CD4-positive, alpha-beta T cell treated with Interleukin-17A for 1 hour (primary cell): Measurements from ENCODE around the gene RERE.
"Not testable (repeated sequence)": the region's sequence is repeated elsewhere in the genome, so short reads cannot be mapped to it uniquely, and the experiment has no call there.

ENCODE experiments used
- DNase-seq: peaks from one replicate; pipeline ENCODE4 v3.0.0-alpha.2; 2020

The RERE gene

GRCh38 chr1:8747879-8748825 is 69.3 kb downstream of the RERE start:
- DNase-seq: no peak

GRCh38 chr1:8746554-8746953 is 70.9 kb downstream of the RERE start:
- DNase-seq: no peak

- DNase-seq: no peak
Observed at GRCh38 chr1:8745749-8746390, 71.6 kb downstream of the RERE start.

DNA sequence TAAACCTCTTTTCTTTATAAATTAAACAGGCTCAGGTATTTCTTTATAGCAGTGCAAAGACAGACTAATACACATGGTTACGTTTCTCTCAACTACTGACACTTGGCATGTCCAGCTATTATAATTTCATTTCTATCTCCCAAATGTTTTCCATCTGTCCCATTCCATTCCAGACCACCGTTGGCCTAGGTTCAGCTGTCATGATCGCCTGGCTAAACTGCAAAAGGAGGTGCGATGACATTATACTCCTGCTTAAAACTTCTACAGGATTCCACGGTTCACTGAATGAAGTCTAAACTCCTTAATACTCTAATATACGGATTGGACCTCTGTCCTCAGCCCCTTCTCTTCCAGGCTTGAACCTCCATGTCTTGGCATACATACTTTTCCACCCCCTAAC is 72.1 kb downstream of the RERE start:
- no peak for DNase-seq

DNA sequence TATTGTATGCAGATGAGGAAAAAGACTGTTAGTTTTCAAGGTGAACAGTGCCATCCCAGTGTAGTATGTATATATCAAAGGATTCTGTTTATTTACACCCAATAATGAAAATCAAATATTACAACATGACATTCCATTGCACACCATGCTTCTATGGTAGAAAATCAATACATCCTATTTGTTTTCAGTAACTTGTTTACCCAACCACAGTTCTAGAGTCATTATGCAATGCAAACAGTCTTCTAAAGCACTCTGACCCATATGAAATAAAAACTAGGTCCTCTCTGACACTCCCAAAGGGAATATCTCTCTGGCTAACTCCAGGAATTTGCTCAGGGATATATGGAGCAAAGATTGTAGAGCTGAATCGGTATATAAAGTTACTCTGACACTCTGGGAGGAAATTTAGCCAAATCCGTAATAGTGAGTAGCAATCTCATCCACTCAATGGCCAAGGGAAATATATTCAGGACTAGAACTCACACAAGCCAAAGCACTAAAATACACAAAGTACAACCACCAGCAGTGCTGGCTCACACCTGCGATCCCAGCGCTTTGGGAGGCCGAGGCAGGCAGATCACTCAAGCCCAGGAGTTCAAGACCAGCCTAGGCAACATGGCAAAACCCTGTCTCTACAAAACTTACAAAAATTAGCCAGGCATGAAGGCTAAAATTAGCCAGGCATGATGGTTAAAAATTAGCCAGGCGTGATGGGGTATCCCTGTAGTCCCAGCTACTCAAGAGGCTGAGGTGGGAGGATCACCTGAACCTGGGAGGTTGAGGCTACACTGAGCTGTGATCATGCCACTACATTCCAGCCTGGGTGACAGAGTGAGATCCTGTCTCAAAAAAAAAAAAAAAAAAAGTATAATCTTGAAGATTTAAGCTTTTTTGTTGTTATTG is 75.2 kb downstream of the RERE start:
- no peak for DNase-seq

GRCh38 chr1:8740034-8740449 is 77.4 kb downstream of the RERE start:
- DNase-seq: no peak

DNA sequence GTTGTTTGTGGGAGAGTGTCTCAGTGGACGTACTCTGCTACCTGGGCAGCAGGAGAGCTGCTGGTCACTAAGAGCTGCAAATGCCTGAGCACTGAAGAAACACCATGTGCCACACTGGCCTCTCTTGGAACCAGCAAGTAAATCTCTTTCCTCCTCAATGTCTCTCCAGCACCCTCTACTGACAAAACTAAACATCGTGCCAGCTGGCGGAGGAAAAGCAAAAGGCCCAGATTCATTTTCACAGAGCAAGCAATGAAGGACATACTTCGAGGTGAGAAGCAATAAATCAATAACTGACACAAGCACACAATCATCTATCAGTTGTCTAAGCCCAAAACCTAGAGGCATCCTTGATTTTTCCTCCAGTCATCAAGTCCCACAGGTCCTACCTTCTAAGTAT is 78.1 kb downstream of the RERE start:
- DNase-seq: no peak

DNA sequence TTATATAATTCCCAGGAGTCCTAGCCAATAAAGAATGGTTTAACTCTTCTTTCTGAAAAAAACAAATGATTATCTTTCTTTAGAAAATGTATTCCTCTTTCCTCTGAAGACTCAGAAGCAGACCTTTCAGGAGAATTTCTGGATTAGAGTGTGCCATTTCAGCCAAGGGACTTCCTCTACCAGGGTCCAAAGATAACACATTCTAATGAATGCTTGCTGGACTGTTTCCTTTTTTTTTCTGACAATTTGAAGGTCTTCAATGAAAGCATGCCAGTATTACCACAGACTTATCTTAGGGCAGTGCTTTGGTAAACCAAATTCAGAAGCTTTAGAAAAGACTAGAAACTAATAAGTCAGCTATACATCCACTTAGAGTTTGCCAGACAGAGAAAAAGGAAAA is 80.5 kb downstream of the RERE start:
- no peak for DNase-seq

- DNase-seq: no peak
Observed at GRCh38 chr1:8733484-8733883, 84.0 kb downstream of the RERE start.

DNA sequence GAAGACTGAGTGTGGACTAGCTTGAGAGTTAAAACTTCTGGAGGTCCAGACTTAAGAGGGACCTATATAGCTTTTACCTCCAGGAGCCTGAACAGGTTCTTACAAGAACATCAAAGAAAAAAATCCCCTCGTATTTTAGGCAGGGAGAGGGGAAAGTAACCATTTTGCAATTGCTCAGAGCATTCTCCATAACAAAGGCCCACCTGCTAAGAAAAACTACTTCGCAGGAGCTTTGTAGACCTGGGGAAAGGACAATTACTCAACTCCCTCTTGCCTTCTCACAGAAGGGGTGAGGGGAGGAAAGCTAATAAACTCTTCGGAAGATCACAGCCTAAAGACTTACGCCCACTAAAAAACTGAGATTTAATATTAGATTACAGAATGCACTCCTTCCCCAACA is 86.3 kb downstream of the RERE start:
- no peak for DNase-seq

- no peak for DNase-seq
Observed at GRCh38 chr1:8728464-8728863, 89.0 kb downstream of the RERE start.

GRCh38 chr1:8727809-8728213 is 89.6 kb downstream of the RERE start:
- no peak for DNase-seq

DNA sequence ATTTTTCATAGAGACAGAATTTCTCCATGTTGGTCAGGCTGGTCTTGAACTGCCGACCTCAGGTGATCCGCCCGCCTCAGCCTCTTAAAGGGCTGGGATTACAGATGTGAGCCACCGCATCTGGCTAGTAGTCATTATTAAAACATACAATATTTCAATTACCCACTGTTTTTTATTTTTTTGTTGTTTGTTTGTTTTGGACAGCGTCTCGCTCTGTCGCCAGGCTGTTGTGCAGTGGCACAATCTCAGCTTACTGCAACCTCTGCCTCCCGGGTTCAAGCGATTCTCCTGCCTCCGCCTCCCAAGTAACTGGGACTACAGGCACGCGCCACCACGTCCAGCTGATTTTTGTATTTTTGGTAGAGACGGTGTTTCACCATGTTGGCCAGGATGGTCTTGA is 90.1 kb downstream of the RERE start:
- DNase-seq: not testable (repeated sequence)

DNA sequence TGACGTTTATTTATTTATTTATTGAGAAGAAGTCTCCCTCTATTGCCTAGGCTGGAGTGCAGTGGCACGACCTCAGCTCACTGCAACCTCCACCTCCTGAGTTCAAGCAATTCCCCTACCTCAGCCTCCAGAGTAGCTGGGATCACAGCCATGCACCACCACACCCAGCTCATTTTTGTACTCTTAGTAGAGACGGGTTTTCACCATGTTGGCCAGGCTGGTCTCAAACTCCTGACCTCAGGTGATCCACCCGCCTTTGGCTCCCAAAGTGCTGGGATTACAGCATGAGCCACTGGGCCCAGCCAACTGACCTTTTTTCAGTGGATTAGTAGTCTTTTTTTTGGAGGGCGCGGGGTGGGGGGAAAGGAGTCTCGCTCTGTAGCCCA is 90.6 kb downstream of the RERE start:
- DNase-seq: not testable (repeated sequence)

DNA sequence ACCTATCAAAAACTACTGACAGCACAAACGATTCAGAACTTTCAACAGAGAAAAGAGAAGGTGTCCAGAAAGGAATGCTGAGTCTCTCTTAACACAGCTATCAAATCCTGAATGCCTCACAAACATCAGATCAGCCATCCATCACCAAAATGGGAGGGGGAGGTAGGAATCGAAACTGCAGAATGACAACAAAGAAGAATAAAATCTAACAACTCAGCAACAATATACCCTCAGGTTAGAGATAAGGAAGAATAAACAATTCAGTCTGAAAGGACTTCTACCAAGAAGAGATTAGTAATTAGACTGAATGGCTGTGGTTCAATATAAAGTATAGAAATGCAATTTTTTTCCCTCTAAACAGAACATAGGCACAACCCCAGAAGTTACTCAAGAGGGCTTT is 94.4 kb downstream of the RERE start:
- DNase-seq: no peak

DNA sequence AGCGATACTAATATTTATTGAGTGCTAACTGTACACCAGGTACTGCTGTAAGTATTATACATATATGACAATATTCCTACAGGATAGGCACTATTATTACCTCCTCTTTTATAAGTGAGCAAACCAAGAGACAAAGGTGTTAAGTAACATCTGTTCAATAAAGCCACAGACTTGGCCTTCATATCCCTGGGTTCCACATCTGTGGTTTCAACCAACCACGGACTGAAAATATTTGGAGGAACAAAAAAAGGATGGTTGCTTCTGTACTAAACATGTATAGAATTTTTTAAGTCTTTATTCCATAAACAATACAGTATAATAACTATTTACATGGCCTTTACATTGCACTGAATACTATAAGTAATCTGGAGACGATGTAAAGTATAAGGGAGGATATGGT is 95.1 kb downstream of the RERE start:
- no peak for DNase-seq

DNA sequence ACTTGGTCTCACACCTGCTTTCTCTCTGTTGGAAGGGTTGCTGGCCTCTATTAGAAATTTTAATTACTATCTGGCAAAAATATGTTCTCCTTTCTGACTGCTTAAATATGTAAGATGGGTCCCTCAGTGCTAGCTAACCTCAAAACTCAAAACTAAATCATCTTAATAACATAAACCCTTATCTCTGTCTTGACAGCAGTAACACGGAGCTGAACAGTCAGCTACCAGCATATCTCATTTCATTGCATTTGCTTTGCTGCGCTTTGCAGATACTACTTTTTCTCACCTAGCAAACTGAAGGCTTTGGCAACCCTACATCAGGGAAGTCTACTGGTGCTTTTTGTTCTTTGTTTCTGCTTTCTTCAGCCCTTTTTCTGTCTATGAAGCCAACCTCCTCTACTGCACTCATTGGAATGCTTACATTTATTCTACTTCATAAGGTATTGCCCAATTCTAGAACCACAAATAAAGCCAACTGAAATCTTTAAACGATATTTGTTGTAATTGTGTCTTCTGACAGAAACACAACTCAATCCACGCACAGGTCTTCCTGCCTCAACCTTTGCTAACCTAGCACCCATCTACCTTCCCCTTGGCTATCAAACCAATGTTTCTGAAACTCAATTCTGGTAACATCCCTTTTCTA is 95.6 kb downstream of the RERE start:
- no peak for DNase-seq

- DNase-seq: no peak
Observed at GRCh38 chr1:8720347-8720746, 97.1 kb downstream of the RERE start.

DNA sequence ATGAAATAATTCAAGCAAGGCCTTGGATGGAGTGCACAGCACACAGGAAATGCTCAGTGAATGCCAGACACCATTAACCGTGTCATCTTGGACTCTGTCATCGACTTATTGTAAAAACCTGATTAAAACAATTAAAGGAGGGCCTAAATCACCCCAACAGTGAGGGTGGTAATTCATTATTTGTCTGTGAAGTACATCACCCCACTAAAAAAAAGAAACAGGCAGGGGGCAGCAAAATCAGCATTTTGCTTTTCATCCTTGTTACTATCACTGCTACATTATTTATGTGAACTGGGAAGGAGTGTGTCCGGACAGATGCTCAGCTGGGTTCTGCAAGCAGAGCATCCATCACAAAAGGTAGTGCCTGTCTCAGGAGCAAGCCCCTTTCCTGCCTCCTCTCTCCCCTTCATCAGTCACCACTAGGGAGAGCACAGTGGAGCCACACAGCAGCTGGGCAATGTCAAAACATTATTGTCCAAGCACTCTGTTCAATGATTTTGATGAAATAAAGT is 98.5 kb downstream of the RERE start:
- DNase-seq: no peak

DNA sequence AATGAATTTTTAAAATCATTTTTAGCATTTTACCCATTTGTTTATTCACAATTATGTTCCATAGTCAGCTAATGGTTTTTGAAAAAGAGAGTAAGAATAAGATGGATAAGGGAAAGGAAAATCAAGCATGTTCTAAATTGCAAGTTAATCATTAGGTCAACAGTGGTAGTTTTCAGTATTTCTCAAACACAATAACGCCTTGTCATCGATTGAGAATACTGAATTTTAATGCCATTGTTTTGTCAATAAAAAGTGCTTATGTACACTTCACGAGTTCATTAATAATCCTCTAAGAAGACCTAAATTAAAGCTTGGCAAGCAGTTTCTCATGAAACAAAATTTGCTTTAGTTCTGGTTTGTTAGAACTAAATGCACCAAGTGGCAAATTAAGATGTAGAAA is 100.3 kb downstream of the RERE start:
- no peak for DNase-seq

DNA sequence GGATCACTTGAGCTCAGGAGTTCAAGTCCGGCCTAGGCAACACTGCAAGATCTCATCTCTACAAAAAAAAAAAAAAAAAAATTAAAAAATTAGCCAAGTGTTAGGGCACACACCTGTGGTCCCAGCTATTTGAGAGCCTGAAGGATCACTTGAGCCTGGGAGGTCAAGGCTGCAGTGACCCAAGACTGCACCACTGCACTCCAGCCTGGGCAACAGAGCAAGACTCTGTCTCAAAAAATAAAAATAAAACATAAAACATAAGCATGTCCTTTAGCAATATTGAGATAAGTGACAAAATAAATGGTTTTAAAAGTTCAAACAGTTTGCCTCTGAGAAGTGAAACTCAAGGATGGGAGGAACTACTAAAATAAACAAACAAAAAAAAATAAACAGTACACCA is 101.2 kb downstream of the RERE start:
- DNase-seq: no peak

DNA sequence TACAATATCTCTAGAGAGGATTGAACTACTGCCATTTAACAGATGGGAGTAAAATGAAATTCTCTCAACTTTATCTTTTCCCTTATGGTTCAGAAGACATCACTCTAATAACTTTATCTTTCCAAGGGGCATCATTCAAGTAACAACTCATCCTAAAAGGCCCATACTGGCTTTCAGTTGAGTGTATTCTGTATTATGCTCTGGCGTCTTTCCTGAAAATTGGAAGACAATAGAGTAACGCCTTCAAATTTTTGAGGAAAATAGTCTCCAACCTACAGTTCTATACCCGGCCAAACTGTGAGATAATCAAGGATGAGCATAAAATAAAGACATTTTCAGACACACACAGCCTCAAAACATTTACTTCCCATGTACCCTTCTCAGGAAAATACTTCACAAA is 103.3 kb downstream of the RERE start:
- DNase-seq: no peak
